ENCODE measurements around the gene XYLT1.

- TF ChIP-seq CTCF (tag by site-specific recombination; IDR thresholded peaks at IDR 0.05) (no peak), ZNF114 (tag by site-specific recombination; IDR thresholded peaks at IDR 0.05) (no peak), BCL11B (tag by site-specific recombination; IDR thresholded peaks at IDR 0.05; ENCODE audit: low read depth) (no peak), ZNF362 (tag by site-specific recombination; IDR thresholded peaks at IDR 0.05) (no peak), ZNF311 (tag by site-specific recombination; IDR thresholded peaks at IDR 0.05; ENCODE audit: borderline replicate concordance) (no peak), SP7 (tag by site-specific recombination; IDR thresholded peaks at IDR 0.05) (no peak), ZNF610 (tag by site-specific recombination; IDR thresholded peaks at IDR 0.05; ENCODE audit: borderline replicate concordance) (no peak), REST (tag by site-specific recombination; IDR thresholded peaks at IDR 0.05) (no peak), YY1 (tag by site-specific recombination; IDR thresholded peaks at IDR 0.05) (no peak)
Observed at GRCh38 chr16:17259751-17260270, 210.9 kb downstream of the XYLT1 start.

Data from HEK293 (cell line).